ENCODE data around the gene MAP4K1.
"Not testable (repeated sequence)": the region's sequence is repeated elsewhere in the genome, so short reads cannot be mapped to it uniquely, and the experiment has no call there.

Gene MAP4K1

DNA sequence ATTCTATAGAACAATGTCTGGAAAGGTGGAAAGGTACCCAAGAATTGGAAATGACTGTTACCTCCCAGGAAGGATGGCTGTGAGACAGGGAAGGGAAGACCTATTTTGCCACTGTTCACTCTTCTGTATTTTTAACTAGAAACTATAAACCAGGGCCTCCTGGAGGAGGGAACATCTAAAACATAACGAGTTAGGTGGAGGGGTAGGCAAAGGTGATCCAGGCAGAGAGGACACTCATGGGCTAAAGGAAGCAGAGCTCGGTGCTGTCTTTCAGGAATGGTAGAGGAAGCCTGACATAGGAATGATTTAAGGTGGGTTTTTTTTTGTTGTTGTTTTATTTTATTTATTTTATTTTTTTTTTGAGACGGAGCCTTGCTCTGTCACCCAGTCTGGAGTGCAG, 7.1 kb upstream of the MAP4K1 start:
- DNase-seq (ENCODE audit: low spot score), result no peak

GRCh38 chr19:38619361-38620174, 1.8 kb upstream of the MAP4K1 start:
- DNase-seq (ENCODE audit: low spot score), result no peak

DNA sequence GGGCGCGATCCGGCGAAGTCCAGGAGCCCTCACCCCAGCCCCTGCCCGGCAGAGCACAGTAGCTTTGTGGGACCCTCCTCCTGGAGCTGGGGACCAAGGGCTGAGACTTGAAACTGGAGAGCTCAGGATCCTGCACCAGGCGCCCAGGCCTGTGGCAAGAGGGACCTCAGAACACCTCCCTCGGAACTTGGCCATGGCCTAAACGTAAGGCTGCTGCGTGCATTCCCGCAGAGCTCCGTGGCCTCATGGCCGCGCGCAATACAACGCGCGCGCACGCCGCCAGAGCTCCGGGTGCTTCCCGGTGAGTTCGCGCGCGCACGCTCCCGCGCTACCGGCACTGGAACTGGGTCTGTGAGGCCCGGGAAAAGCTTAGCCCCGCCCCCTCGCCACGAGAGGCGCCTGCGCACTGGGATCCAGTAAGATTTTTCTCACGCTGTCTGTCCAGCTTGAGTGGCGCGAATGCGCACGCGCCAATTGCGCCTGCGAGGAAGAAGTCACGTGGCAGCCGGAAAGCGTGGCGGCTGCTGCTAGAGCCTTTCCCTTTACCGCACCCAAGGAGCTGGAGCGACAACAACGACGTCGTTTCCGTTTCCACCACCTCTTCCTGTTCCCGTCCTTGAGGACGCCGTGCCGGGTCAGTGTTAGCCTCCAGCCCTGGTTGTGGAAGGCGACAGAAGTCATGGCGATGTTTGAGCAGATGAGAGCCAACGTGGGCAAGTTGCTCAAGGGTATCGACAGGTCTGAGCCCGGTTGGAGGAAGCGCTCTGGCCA, 1.0 kb upstream of the MAP4K1 start, which contains the start of gene EIF3K:
Gene EIF3K (plus strand): TSS at position 599 of the 771 bp plus-strand sequence. CDS start 81 bp downstream, at position 680.
- peak; percentile 99 for DNase-seq (ENCODE audit: low spot score)

GRCh38 chr19:38617283-38617763, 430 bp downstream of the MAP4K1 start:
- DNase-seq (ENCODE audit: low spot score), result peak; percentile 4

- no peak for DNase-seq (ENCODE audit: low spot score)
These were observed 1.5 kb downstream of the MAP4K1 start for GRCh38 chr19:38616265-38616664.

- DNase-seq (ENCODE audit: low spot score), result no peak
These were observed 2.7 kb downstream of the MAP4K1 start for GRCh38 chr19:38615007-38615581.

- no peak for DNase-seq (ENCODE audit: low spot score)
These were observed 3.5 kb downstream of the MAP4K1 start for GRCh38 chr19:38614289-38614688.

- no peak for DNase-seq (ENCODE audit: low spot score)
These were observed 11.6 kb downstream of the MAP4K1 start for GRCh38 chr19:38606131-38606530.

- DNase-seq (ENCODE audit: low spot score), result not testable (repeated sequence)
These were observed 14.9 kb downstream of the MAP4K1 start for GRCh38 chr19:38602856-38603255.

DNA sequence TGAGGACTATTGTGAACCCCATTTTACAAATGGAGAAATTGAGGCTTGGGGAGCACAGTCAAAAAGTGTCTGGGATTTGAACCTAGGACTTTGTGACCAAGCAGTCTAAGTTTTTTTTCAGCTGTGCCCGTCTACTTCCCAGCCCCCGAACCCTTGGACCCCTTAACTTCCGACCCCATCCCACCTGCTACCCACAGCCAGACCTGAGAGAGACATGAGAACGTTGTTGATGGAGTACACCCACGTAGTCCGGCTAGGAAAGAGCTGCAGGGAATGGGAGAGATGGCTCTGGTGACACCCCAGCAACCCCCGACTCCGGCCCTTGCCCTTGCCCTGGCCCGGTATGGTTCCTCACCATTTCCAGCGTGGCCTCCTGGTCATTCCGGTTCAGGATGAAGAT, 18.0 kb downstream of the MAP4K1 start:
- no peak for DNase-seq (ENCODE audit: low spot score)

GRCh38 chr19:38597075-38597474, 20.7 kb downstream of the MAP4K1 start:
- no peak for DNase-seq (ENCODE audit: low spot score)

DNA sequence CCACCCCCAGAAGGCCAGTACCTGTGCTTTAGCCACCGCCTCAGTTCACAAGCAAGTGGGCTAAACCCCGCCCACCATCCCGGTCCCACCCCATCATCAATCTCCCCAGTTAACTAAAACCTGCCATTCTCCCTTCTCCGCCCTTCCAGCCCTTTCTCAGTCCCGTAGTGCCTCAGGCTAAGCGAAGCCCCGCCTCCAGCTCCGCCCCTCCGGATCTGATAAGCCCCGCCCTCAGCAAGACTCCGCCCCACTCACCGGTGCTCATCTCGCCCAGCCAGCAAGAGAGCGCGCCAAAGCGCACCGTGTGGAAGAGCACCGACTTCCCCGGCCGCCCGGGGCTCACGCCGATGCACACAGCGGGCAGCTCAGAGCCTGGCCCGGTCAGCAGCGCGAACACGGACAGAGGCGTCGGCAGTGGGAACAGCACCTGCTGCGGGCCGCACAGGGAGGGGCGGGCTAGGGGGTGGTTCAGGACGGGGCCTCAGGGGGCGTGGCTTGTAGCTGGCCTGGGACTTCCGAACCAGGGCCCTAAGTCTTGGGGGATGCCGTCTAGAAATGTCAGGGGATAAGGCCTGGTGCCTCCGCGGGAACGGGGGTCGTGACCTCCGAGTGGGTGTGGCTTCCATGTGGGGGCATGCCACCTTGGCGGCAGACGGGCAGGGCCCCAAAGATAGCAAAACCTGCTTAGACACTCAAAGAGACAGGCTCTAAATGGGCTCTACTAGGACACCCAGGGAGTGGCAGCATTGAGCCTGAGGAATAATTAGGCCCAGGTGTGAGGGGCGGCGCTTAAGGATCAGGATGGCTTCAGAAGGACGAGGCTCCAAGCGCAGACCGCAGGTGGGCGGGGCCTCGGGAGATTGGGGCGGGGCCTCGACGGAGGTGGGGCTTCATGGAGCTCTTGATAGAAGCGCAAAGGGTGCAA, 21.4 kb downstream of the MAP4K1 start:
- no peak for DNase-seq (ENCODE audit: low spot score)

GRCh38 chr19:38592940-38593339, 24.8 kb downstream of the MAP4K1 start:
- no peak for DNase-seq (ENCODE audit: low spot score)

DNA sequence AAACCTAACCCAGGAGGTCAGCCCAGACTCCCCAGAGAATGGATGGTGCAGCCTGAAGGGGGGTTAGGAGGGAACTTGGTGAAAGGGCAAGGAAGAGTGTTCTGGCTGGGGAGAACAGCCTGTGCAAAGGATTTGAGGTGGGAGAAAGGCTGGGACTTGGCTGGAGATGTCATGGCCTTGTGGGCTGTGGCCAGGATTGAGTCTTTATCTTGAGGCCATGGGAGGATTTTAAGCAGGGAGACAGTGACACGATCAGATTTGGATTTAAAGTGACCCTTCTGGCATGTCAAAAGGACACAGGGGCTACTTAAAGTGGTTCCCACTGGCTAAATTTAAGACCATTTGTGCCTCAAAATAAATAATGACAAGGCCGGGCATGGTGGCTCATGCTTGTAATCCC, 29.7 kb downstream of the MAP4K1 start:
- no peak for DNase-seq (ENCODE audit: low spot score)

- no peak for DNase-seq (ENCODE audit: low spot score)
These were observed 30.2 kb downstream of the MAP4K1 start for GRCh38 chr19:38587562-38587961.

GRCh38 chr19:38583985-38584305, 33.8 kb downstream of the MAP4K1 start:
- DNase-seq (ENCODE audit: low spot score), result no peak

DNA sequence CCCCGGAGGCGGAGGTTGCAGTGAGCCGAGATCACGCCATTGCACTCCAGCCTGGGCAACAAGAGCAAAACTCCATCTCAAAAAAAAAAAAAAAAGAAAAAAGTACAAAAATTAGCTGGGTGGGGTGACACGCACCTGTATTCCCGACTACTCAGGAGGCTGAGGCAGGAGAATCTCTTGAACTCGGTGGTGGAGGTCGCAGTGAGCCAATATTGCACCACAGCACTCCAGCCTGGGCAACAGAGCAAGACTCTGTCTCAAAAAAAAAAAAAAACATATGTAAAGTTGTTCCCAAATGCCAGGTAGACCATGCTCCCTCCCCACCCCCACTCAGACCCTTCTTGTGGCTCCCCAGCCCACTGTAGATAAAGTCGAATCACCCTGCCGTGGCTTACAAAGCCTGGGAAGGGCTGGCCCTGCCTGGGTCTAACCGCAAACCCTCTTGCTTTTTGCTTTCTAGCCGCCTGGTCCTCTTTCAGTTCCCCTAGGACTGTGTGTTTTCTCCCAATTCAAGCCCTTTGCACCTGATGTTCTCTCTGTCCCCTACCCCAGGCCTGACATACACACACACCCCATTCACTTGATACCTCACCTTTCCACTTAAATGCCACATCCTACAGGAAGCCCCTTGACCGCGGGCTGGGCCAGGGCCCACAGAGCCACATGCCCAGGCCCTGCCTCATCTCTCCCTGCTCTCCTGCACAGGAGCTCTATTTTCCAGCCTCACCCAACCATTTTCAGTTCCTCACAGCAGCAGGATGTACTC, 34.4 kb downstream of the MAP4K1 start:
- peak; percentile 8 for DNase-seq (ENCODE audit: low spot score)

DNA sequence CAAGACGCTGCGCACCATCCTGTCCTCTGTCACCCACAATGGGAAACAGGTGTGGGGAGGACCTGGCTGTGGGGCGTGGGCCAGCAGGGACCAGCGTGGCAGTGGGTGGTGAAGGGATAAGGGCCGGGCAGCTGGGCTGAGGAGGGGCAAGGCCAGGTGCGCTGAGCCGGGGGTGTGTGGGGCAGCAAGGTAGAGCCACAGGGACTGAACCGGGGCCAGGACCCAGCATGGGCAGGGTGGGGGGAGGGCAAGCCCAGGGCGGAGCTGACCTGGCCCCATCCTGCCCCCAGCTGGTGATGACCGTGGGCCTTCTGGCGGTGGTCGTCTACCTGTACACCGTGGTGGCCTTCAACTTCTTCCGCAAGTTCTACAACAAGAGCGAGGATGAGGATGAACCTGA, 37.7 kb downstream of the MAP4K1 start:
- DNase-seq (ENCODE audit: low spot score), result no peak

DNA sequence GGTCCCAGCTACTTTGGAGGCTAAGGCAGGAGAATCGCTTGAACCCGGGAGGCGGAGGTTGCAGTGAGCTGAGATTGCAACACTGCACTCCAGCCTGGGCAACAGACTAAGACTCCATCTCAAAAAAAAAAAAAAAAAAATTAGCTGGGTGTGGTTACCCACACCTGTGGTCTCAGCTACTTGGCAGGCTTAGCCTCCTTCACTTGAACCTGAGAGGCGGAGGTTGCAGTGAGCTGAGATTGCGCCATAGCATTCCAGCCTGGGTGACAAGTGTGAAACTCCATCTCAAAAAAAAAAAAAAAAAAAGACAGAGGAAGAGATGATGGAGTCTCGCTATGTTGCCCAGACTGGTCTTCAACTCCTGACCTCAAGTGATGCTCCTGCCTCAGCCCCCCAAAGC, 38.4 kb downstream of the MAP4K1 start:
- not testable (repeated sequence) for DNase-seq (ENCODE audit: low spot score)

GRCh38 chr19:38577826-38578225, 39.9 kb downstream of the MAP4K1 start:
- DNase-seq (ENCODE audit: low spot score), result no peak

DNA sequence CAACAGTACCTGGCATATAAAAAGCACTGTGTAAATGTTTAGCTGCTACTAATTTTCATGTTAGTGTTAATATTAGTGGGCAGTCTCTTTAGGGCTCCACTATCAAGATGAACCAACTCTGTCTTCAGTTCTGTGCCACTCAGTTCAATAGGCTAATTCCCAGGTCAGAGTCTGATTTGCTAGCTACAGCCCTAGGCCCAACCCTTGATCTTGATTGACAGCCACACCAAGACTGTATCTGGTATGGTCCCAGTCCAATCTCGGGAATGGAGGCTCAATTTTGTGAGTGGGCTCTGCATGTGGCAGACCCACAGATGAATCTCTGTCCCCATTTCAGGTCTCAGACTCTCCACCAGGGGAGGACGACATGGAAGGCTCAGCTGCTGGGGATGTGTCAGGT, 46.1 kb downstream of the MAP4K1 start:
- no peak for DNase-seq (ENCODE audit: low spot score)
